RPMI7951 (cell line): Measurements from ENCODE around the gene STARD3. TPM values are rescaled to one million over a fixed set of nuclear protein-coding genes. Genes with fewer than 3 reads are reported as not detected.

Experiments used
- DNase-seq: peaks from one replicate; pipeline ENCODE4 v3.0.0-alpha.2; 2012; ENCODE audit warnings: low read depth
- total RNA-seq: library from RNA; depleted of rRNA; stranded (reverse); fragments of >200 nt; shearing (Covaris generic); gene quantifications from 2 replicates; pipeline ENCODE4 v1.2.3, GENCODE V29; 2014

STARD3 gene
- total RNA-seq, 1 experiment from 2014 or later = 26.0 TPM

GRCh38 chr17:39639043-39639442, 2.1 kb downstream of the STARD3 start:
- DNase-seq = no peak

GRCh38 chr17:39639566-39640458, 2.9 kb downstream of the STARD3 start:
- DNase-seq = no peak

GRCh38 chr17:39640591-39641031, 3.7 kb downstream of the STARD3 start:
- DNase-seq = no peak

- no peak for DNase-seq
These were observed 4.2 kb downstream of the STARD3 start for GRCh38 chr17:39641097-39641496.

- no peak for DNase-seq
These were observed 4.9 kb downstream of the STARD3 start for GRCh38 chr17:39641883-39642282.

- no peak for DNase-seq
These were observed 5.5 kb downstream of the STARD3 start for GRCh38 chr17:39642291-39643074.

- peak; percentile 65 for DNase-seq
These were observed 6.3 kb downstream of the STARD3 start for GRCh38 chr17:39643271-39643670.

- no peak for DNase-seq
These were observed 10.3 kb downstream of the STARD3 start for GRCh38 chr17:39647256-39647655.

- no peak for DNase-seq
These were observed 11.8 kb downstream of the STARD3 start for GRCh38 chr17:39648616-39649366.

GRCh38 chr17:39650121-39650579, 13.2 kb downstream of the STARD3 start:
- DNase-seq = no peak

GRCh38 chr17:39651923-39652586, 15.1 kb downstream of the STARD3 start:
- DNase-seq = no peak

GRCh38 chr17:39652587-39653315, 15.8 kb downstream of the STARD3 start:
- DNase-seq = no peak

GRCh38 chr17:39653316-39653661, 16.3 kb downstream of the STARD3 start:
- no peak for DNase-seq

- peak; percentile 30 for DNase-seq
These were observed 16.9 kb downstream of the STARD3 start for GRCh38 chr17:39653662-39654331.

- DNase-seq = no peak
These were observed 18.2 kb downstream of the STARD3 start for GRCh38 chr17:39655105-39655504.

- no peak for DNase-seq
These were observed 21.4 kb downstream of the STARD3 start for GRCh38 chr17:39658346-39658745.

GRCh38 chr17:39658760-39659159, 21.8 kb downstream of the STARD3 start:
- no peak for DNase-seq

GRCh38 chr17:39659279-39660010, 22.5 kb downstream of the STARD3 start:
- no peak for DNase-seq

GRCh38 chr17:39660011-39660360, 23.0 kb downstream of the STARD3 start:
- DNase-seq = no peak
